ENCODE measurements around the gene SYT9.

DNA sequence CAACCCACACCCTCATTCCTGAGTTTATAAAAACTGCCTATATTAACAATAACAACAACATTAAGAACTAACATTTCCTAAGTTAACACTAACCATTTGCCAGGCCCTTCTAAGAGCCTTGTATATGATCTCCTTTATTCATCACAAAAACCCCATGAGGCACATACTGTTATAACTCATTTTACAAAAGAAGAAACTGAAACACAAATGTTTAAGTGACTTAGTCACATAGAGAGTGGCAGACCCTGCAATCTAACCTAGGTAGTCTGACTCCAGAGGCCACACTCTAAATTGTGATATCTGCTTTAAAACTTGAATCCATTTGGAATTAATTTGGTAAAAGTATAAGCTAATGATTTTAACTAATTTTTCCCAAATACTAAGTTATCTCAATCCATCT lies 116.1 kb downstream of the SYT9 start:
- TF ChIP-seq, protein P1, sequence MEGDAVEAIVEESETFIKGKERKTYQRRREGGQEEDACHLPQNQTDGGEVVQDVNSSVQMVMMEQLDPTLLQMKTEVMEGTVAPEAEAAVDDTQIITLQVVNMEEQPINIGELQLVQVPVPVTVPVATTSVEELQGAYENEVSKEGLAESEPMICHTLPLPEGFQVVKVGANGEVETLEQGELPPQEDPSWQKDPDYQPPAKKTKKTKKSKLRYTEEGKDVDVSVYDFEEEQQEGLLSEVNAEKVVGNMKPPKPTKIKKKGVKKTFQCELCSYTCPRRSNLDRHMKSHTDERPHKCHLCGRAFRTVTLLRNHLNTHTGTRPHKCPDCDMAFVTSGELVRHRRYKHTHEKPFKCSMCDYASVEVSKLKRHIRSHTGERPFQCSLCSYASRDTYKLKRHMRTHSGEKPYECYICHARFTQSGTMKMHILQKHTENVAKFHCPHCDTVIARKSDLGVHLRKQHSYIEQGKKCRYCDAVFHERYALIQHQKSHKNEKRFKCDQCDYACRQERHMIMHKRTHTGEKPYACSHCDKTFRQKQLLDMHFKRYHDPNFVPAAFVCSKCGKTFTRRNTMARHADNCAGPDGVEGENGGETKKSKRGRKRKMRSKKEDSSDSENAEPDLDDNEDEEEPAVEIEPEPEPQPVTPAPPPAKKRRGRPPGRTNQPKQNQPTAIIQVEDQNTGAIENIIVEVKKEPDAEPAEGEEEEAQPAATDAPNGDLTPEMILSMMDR (IDR thresholded peaks at IDR 0.05) = no peak
- TF ChIP-seq POLR2AphosphoS5 (IDR thresholded peaks at IDR 0.05) (no peak), POLR2A (IDR thresholded peaks at IDR 0.05) (no peak)

Data from stomach (tissue), 4 donors.